ENCODE results near the gene NDNF.
A peak's percentile ranks its signal among the peaks of the same experiment; 100 is the strongest.

NDNF gene, protein sequence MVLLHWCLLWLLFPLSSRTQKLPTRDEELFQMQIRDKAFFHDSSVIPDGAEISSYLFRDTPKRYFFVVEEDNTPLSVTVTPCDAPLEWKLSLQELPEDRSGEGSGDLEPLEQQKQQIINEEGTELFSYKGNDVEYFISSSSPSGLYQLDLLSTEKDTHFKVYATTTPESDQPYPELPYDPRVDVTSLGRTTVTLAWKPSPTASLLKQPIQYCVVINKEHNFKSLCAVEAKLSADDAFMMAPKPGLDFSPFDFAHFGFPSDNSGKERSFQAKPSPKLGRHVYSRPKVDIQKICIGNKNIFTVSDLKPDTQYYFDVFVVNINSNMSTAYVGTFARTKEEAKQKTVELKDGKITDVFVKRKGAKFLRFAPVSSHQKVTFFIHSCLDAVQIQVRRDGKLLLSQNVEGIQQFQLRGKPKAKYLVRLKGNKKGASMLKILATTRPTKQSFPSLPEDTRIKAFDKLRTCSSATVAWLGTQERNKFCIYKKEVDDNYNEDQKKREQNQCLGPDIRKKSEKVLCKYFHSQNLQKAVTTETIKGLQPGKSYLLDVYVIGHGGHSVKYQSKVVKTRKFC

DNA sequence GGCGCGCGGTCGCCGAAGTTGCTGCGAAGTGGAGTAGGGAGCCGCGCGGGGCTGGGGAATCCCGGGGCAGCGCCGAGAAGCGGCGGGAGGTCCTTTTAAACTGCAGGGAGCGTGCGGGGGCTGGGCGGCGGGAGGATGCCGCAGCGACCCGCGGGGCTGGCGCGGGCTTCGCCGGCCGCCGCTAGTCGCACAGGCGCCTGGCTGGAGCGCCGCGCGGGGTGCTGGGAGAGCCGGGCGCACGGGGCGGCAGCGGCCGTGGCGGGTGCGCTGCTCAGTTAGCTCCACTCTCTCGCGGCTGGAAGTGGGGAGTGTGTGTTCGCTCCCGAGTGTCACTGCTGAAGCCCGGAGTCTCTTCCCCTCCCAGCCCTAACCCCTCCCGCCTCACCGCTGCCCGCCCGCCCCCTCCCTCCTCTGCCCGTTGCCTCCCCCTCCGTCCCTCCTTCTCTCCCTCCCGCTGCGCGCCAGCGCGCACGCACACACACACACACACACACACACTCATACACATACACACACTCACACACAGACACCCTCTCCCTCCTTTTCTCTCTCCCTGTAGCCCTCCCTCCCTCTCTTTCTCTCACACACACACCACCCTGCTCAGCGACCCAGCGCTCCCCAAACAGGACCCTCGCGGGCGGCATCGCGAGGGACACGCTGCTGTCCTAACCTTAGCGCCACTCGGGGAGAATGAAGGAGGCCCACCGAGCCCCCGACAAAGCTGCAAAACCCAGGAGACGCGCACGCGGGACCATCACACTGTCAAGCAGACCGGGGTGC, at the start of gene NDNF:
TSS of gene NDNF (minus strand) at position 312 of the 780 bp plus-strand sequence. CDS start 26,698 bp downstream, outside the sequence.
- Histone ChIP-seq H3K36me3 (ENCODE audit: control insufficient read depth, insufficient read depth, low read length) (no peaks in the 10 kb centered on the region), H3K4me3 (ENCODE audit: low read length) (peak within 1 kb of the TSS; percentile 62), H3K4me1 (ENCODE audit: control insufficient read depth, insufficient read depth, low read length) (peaks cover 25% of the 10 kb centered on the region), H3K27me3 (ENCODE audit: control insufficient read depth, insufficient read depth, low read length) (peaks cover 40% of the 10 kb centered on the region), H3K9me3 (ENCODE audit: control insufficient read depth, low read length) (no peaks in the 10 kb centered on the region), H3K9ac (ENCODE audit: low read length) (peak within 1 kb of the TSS; percentile 40)

DNA sequence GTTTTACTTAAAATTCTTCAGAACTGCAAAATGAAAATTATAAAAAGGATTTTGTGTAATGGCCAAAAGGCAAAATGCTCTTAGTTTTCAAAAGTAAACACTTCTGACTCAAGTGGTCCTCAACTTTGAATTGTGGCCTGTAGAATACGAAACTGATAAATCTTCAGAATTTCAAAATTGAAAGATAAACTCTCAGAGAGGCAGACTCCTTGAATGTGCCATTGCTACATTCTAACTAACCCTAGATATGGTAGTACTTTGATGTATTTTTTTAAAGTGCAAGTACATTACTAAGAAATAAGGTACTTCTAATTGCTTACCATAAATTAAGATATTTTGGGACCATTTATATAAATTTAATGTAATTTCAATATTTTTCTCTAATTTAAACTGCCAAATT, 47.4 kb upstream of the NDNF start:
- Histone ChIP-seq H3K9ac (ENCODE audit: low read length) (no peak overlapping the region), H3K4me3 (ENCODE audit: low read length) (no peak overlapping the region), H3K4me1 (ENCODE audit: control insufficient read depth, insufficient read depth, low read length) (no peaks in the 10 kb centered on the region), H3K9me3 (ENCODE audit: control insufficient read depth, low read length) (no peaks in the 10 kb centered on the region), H3K27me3 (ENCODE audit: control insufficient read depth, insufficient read depth, low read length) (no peaks in the 10 kb centered on the region), H3K36me3 (ENCODE audit: control insufficient read depth, insufficient read depth, low read length) (no peaks in the 10 kb centered on the region)

DNA sequence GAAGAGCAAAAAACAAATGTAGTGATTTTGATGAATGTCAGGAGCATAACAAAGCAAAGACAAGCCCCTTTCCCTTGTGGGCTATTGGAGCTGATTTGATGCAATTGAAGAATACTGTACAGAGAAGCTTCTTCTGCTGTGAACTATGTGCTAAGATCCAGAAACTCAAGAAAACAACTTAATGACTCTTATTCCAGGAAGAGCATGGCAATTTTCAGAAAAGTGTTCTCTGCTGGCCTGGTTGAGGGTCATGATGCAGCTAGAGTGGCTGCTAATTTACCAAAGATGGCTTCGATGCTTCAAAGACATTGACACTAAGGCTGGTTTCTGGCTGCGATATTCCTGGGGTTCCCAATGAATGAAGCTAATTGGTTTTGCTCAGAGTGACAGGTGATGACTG, 46.0 kb upstream of the NDNF start:
- no peaks in the 10 kb centered on the region for H3K36me3 ChIP-seq (ENCODE audit: control insufficient read depth, insufficient read depth, low read length)
- H3K4me3 ChIP-seq (ENCODE audit: low read length), result no peak overlapping the region
- H3K9me3 ChIP-seq (ENCODE audit: control insufficient read depth, low read length), result no peaks in the 10 kb centered on the region
- H3K4me1 ChIP-seq (ENCODE audit: control insufficient read depth, insufficient read depth, low read length), result no peaks in the 10 kb centered on the region
- H3K27me3 ChIP-seq (ENCODE audit: control insufficient read depth, insufficient read depth, low read length), result no peaks in the 10 kb centered on the region
- H3K9ac ChIP-seq (ENCODE audit: low read length), result no peak overlapping the region

DNA sequence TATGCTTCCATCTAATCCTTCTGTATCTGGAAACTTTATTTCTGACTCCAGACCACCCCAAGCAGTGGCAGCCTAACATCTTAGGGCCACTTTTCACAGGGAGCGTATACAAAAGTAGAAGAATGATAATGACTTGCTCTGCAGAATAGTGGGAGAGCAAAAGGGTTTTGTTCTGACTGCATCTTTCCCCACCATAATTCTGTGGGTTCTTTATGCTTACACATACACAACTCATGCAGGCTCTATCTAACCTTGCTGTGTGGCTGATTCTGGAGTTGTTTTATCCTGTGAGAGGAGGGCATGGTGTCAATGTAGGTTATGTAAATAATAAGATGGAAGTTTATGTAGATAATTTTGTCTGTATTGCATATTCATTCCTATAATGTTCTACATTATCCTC, 42.4 kb upstream of the NDNF start:
- Histone ChIP-seq H3K4me3 (ENCODE audit: low read length) (no peak overlapping the region), H3K9ac (ENCODE audit: low read length) (no peak overlapping the region), H3K4me1 (ENCODE audit: control insufficient read depth, insufficient read depth, low read length) (no peaks in the 10 kb centered on the region), H3K27me3 (ENCODE audit: control insufficient read depth, insufficient read depth, low read length) (no peaks in the 10 kb centered on the region), H3K9me3 (ENCODE audit: control insufficient read depth, low read length) (no peaks in the 10 kb centered on the region), H3K36me3 (ENCODE audit: control insufficient read depth, insufficient read depth, low read length) (no peaks in the 10 kb centered on the region)

DNA sequence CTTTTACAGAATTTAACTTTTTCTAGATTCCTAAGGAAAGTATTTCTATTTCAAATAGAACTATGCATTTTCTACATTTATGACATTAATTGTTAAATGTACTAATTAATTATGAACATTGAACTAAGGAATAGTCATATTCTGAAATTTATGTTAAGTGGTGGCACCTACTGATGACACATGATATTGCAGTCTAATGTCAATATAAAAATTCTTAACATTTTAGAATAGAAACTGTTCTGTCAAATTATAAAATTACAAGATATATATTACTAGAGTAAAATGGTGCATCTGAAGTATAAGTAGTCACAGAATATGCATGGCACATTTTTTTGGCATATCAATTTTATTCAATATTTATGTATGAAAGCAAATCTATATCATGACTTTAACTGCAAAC, 40.2 kb upstream of the NDNF start:
- H3K9ac ChIP-seq (ENCODE audit: low read length), result no peak overlapping the region
- no peaks in the 10 kb centered on the region for H3K36me3 ChIP-seq (ENCODE audit: control insufficient read depth, insufficient read depth, low read length)
- H3K4me3 ChIP-seq (ENCODE audit: low read length), result no peak overlapping the region
- H3K4me1 ChIP-seq (ENCODE audit: control insufficient read depth, insufficient read depth, low read length), result no peaks in the 10 kb centered on the region
- no peaks in the 10 kb centered on the region for H3K27me3 ChIP-seq (ENCODE audit: control insufficient read depth, insufficient read depth, low read length)
- no peaks in the 10 kb centered on the region for H3K9me3 ChIP-seq (ENCODE audit: control insufficient read depth, low read length)

DNA sequence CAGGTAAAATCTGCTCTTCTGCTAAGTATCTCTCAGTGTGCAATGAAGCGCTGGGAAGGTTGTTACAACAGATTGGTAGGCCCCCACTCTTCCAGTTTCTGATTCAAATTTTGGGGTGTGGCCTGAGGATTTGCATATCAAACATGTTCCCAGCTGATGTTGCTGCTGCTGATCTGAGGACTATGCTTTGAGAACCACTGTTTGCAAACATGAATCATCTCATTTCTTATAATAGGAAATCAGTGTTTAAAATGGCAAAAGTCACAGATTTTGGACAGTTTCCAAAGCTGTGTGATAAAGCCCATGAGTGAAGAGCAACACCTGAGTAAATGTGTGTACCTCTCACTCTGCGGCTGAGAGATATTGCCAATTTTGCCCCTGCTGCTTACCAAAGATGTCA, 36.2 kb upstream of the NDNF start:
- no peaks in the 10 kb centered on the region for H3K36me3 ChIP-seq (ENCODE audit: control insufficient read depth, insufficient read depth, low read length)
- H3K27me3 ChIP-seq (ENCODE audit: control insufficient read depth, insufficient read depth, low read length), result no peaks in the 10 kb centered on the region
- no peak overlapping the region for H3K9ac ChIP-seq (ENCODE audit: low read length)
- H3K4me3 ChIP-seq (ENCODE audit: low read length), result no peak overlapping the region
- H3K9me3 ChIP-seq (ENCODE audit: control insufficient read depth, low read length), result no peaks in the 10 kb centered on the region
- no peaks in the 10 kb centered on the region for H3K4me1 ChIP-seq (ENCODE audit: control insufficient read depth, insufficient read depth, low read length)

DNA sequence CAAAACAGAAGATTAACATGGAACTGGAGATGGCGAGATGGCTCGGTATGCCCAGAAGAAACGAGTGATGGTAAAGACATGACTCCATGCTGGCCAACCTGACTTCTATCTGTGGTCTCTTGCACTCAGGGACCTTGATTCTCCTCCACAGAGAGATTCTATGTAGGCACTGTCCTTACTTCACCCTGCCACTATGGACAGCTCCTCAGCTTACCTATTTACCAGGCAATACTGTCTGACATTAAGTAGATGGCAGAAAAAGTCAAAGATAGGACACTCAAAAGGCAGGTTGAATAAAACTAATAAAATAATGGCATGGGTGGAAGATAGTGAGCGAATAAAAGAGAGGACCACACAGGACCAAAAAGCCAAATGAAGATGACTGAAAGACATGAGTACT, 35.2 kb upstream of the NDNF start:
- H3K4me1 ChIP-seq (ENCODE audit: control insufficient read depth, insufficient read depth, low read length), result no peaks in the 10 kb centered on the region
- no peak overlapping the region for H3K9ac ChIP-seq (ENCODE audit: low read length)
- no peak overlapping the region for H3K4me3 ChIP-seq (ENCODE audit: low read length)
- no peaks in the 10 kb centered on the region for H3K9me3 ChIP-seq (ENCODE audit: control insufficient read depth, low read length)
- H3K27me3 ChIP-seq (ENCODE audit: control insufficient read depth, insufficient read depth, low read length), result no peaks in the 10 kb centered on the region
- no peaks in the 10 kb centered on the region for H3K36me3 ChIP-seq (ENCODE audit: control insufficient read depth, insufficient read depth, low read length)

DNA sequence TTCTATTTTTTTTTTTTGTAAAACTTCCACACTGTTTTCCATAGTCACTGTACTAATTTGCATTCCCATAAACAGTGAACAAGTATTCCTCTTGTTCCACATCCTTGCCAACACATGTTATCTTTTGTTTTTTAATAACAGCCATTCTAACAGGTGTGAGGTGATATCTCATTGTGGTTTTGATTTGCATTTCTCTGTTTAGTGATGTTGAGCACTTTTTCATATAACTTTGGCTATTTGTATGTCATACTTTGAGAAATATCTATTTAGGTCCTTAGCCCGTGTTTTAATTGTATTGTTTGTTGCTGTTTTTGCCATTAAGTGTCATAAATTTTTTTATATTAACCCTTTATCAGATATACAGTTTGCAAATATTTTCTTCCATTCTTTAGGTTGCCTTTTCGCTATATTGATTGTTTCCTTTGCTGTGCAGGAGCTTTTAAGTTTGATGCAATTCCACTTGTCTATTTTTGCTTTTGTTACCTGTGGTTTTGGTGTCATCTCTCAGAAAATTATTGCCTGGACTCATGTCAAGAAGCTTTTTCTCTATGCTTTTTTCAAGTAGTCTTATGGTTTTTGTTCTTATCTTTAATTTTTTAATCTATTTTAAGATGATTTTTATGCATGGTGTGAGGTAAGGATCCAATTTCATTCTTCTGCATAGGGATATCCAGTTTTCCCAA, 27.9 kb upstream of the NDNF start:
- Histone ChIP-seq H3K9me3 (ENCODE audit: control insufficient read depth, low read length) (no peaks in the 10 kb centered on the region), H3K27me3 (ENCODE audit: control insufficient read depth, insufficient read depth, low read length) (no peaks in the 10 kb centered on the region), H3K4me3 (ENCODE audit: low read length) (no peak overlapping the region), H3K4me1 (ENCODE audit: control insufficient read depth, insufficient read depth, low read length) (no peaks in the 10 kb centered on the region), H3K9ac (ENCODE audit: low read length) (no peak overlapping the region), H3K36me3 (ENCODE audit: control insufficient read depth, insufficient read depth, low read length) (no peaks in the 10 kb centered on the region)

DNA sequence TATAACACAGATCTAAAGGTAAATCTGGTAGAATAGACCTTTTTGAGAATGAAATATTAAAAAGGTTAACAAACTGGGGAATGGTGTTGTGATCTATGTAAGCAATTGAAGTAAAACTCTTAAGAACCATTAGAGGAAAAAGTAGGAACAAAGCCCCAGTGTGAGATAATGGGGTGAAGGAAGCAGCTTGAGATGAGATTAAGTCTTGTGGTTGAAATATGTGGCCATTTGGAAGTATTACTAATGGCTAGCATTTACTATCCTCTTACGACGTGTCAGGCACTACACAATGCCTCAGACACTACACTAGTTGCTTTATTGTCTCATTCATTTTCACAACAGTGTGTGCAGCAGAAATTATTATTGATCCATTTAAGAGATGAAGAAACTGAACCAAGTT, 25.9 kb upstream of the NDNF start:
- Histone ChIP-seq H3K27me3 (ENCODE audit: control insufficient read depth, insufficient read depth, low read length) (no peaks in the 10 kb centered on the region), H3K9ac (ENCODE audit: low read length) (no peak overlapping the region), H3K4me3 (ENCODE audit: low read length) (no peak overlapping the region), H3K36me3 (ENCODE audit: control insufficient read depth, insufficient read depth, low read length) (no peaks in the 10 kb centered on the region), H3K4me1 (ENCODE audit: control insufficient read depth, insufficient read depth, low read length) (no peaks in the 10 kb centered on the region), H3K9me3 (ENCODE audit: control insufficient read depth, low read length) (no peaks in the 10 kb centered on the region)

DNA sequence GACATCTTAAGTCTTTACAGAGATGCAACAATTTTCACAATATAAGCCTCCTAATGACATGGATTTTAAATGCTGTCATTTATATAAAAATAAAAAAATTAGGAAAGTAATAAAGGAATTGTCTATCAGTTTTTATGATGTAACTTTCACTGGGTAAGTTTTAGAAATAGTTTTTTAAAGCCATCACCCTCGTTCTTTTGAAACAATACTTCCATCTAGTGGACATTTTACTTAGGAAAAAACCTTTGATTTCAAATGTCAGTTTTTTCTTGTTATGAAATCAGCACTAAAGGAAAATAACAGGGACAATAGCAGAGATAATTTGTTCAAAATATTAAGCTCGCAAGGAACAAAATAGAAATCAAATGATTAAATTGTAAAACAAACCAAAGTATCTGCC, 24.3 kb upstream of the NDNF start:
- Histone ChIP-seq H3K4me1 (ENCODE audit: control insufficient read depth, insufficient read depth, low read length) (no peaks in the 10 kb centered on the region), H3K9me3 (ENCODE audit: control insufficient read depth, low read length) (no peaks in the 10 kb centered on the region), H3K4me3 (ENCODE audit: low read length) (no peak overlapping the region), H3K9ac (ENCODE audit: low read length) (no peak overlapping the region), H3K36me3 (ENCODE audit: control insufficient read depth, insufficient read depth, low read length) (no peaks in the 10 kb centered on the region), H3K27me3 (ENCODE audit: control insufficient read depth, insufficient read depth, low read length) (no peaks in the 10 kb centered on the region)

DNA sequence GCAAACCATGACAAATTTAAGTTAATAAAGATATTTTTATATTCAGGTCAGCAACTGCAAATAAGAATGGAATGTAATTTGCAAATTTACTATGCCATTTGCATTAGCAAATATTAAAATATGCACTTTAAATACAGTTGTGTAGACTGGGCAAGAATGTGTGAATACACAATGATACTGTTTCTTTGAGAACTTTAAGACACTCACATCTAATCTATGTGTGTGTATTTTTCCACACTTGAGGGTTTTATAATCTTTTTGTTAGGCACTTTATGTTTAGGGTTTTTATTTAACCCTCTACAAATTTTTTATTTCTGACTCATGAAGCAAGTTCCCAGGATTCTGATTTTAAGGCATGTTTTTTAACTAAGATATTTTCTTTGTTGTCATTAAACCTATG, 23.9 kb upstream of the NDNF start:
- Histone ChIP-seq H3K27me3 (ENCODE audit: control insufficient read depth, insufficient read depth, low read length) (no peaks in the 10 kb centered on the region), H3K4me1 (ENCODE audit: control insufficient read depth, insufficient read depth, low read length) (no peaks in the 10 kb centered on the region), H3K36me3 (ENCODE audit: control insufficient read depth, insufficient read depth, low read length) (no peaks in the 10 kb centered on the region), H3K4me3 (ENCODE audit: low read length) (no peak overlapping the region), H3K9ac (ENCODE audit: low read length) (no peak overlapping the region), H3K9me3 (ENCODE audit: control insufficient read depth, low read length) (no peaks in the 10 kb centered on the region)

Data from mucosa of stomach (tissue), 1 donor.